ENCODE data around the gene SRD5A3. TPM values are rescaled to one million over a fixed set of nuclear protein-coding genes. Genes with fewer than 3 reads are reported as not detected.

SRD5A3 gene
- total RNA-seq, 1 donor from 2014 or later: 19.6 TPM

DNA sequence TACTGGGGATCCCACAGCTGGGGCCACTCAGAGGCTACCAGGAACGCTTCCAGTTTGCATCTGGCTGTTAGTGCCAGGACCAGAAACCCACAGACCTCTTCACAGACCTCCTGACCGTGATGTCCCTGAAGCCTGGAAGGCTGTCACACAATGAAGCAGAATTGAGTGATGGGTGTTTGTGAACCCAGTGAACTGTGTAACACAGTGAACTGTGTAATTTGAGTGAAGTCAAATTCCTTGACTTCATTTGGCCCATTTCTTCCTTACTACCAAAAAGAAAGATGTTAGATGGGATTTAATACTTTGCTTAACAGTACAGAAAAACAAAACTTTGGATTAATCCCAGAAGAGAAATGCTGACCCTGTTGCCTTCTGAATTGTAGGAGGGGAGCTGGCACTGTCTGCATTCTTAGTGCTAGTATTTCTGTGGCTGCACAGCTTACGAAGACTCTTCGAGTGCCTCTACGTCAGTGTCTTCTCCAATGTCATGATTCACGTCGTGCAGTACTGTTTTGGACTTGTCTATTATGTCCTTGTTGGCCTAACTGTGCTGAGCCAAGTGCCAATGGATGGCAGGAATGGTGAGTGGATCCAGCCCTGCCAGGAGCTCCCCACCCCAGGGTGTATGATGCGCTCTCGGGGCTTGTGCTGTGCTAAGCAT, 17.8 kb downstream of the SRD5A3 start:
- Histone ChIP-seq H3K27me3 (no peaks in the 10 kb centered on the region), H3K4me3 (no peak overlapping the region), H3K27ac (no peak overlapping the region), H3K4me1 (peaks cover 11% of the 10 kb centered on the region), H3K9me3 (no peaks in the 10 kb centered on the region), H3K36me3 (no peaks in the 10 kb centered on the region)
- TF ChIP-seq, protein P1, sequence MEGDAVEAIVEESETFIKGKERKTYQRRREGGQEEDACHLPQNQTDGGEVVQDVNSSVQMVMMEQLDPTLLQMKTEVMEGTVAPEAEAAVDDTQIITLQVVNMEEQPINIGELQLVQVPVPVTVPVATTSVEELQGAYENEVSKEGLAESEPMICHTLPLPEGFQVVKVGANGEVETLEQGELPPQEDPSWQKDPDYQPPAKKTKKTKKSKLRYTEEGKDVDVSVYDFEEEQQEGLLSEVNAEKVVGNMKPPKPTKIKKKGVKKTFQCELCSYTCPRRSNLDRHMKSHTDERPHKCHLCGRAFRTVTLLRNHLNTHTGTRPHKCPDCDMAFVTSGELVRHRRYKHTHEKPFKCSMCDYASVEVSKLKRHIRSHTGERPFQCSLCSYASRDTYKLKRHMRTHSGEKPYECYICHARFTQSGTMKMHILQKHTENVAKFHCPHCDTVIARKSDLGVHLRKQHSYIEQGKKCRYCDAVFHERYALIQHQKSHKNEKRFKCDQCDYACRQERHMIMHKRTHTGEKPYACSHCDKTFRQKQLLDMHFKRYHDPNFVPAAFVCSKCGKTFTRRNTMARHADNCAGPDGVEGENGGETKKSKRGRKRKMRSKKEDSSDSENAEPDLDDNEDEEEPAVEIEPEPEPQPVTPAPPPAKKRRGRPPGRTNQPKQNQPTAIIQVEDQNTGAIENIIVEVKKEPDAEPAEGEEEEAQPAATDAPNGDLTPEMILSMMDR (IDR thresholded peaks at IDR 0.05): no peak
- ATAC-seq (peak; percentile 25), DNase-seq (no peak)
- intact Hi-C loops (cut with DNase I): no loop called here

- H3K9me3 ChIP-seq: no peaks in the 10 kb centered on the region
- ATAC-seq: no peak
- no peak overlapping the region for H3K4me3 ChIP-seq
- TF ChIP-seq, protein P1 (IDR thresholded peaks at IDR 0.05): no peak
- DNase-seq: no peak
- H3K4me1 ChIP-seq: peaks cover 4% of the 10 kb centered on the region
- H3K27ac ChIP-seq: no peak overlapping the region
- intact Hi-C loops (cut with DNase I): no loop called here
- no peaks in the 10 kb centered on the region for H3K27me3 ChIP-seq
- H3K36me3 ChIP-seq: no peaks in the 10 kb centered on the region
These were observed 18.8 kb downstream of the SRD5A3 start for GRCh38 chr4:55364691-55365344.

- TF ChIP-seq, protein P1 (IDR thresholded peaks at IDR 0.05): no peak
- intact Hi-C loops (cut with DNase I): no loop called here
- Histone ChIP-seq H3K9me3 (no peaks in the 10 kb centered on the region), H3K4me3 (no peak overlapping the region), H3K4me1 (peaks cover 4% of the 10 kb centered on the region), H3K27ac (no peak overlapping the region), H3K36me3 (no peaks in the 10 kb centered on the region), H3K27me3 (no peaks in the 10 kb centered on the region)
- ATAC-seq: no peak
- no peak for DNase-seq
These were observed 19.3 kb downstream of the SRD5A3 start for GRCh38 chr4:55365345-55365728.

- TF ChIP-seq, protein P1 (IDR thresholded peaks at IDR 0.05): no peak
- Histone ChIP-seq H3K36me3 (no peaks in the 10 kb centered on the region), H3K9me3 (no peaks in the 10 kb centered on the region), H3K4me3 (no peak overlapping the region), H3K27ac (no peak overlapping the region), H3K27me3 (no peaks in the 10 kb centered on the region), H3K4me1 (peaks cover 4% of the 10 kb centered on the region)
- no peak for ATAC-seq
- no peak for DNase-seq
- intact Hi-C loops (cut with DNase I): no loop called here
These were observed 20.6 kb downstream of the SRD5A3 start for GRCh38 chr4:55366621-55367020.

DNA sequence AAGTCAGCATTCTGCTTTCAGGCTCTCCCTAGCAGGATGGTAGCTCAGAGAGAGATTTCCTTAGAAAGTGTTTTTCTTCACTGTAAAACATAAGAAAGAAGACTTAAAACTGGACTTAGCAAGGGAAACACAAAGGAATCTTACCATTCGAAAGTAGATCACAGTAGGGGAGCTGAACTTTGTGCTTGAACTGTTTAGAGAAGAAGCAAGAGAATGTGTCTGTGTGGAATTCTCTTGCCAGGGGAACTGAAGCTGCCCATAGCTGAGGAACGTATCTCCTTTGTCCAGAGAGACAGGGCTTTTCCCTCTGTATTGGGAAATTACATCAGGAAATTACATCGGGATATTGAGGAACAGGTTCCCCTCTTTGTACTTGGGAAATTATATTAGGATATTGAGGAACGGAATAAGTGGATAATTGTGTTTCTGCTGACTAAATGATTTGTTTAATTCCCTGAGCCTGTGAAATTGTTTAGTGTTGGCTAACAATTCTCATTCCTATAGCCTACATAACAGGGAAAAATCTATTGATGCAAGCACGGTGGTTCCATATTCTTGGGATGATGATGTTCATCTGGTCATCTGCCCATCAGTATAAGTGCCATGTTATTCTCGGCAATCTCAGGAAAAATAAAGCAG, 21.2 kb downstream of the SRD5A3 start:
- no peak overlapping the region for H3K4me3 ChIP-seq
- DNase-seq (no peak), ATAC-seq (no peak)
- TF ChIP-seq, protein P1 (IDR thresholded peaks at IDR 0.05): no peak
- intact Hi-C loops (cut with DNase I): no loop called here
- no peaks in the 10 kb centered on the region for H3K9me3 ChIP-seq
- H3K27ac ChIP-seq: no peak overlapping the region
- H3K27me3 ChIP-seq: no peaks in the 10 kb centered on the region
- peaks cover 4% of the 10 kb centered on the region for H3K4me1 ChIP-seq
- no peaks in the 10 kb centered on the region for H3K36me3 ChIP-seq

All from upper lobe of right lung (tissue), 1 donor.